Forelimb muscle (tissue), 1 donor: ENCODE results near the gene PSMG3. TPM values are rescaled to one million over a fixed set of nuclear protein-coding genes. Genes with fewer than 3 reads are reported as not detected.

Source experiments
- DNase-seq: peaks from one replicate; pipeline ENCODE4 v3.0.0-alpha.2; 2013; ENCODE audit warnings: low read depth
- polyA plus RNA-seq: library from polyadenylated mRNA; unstranded; fragments of 120-200 nt; gene quantifications from one replicate; pipeline ENCODE4 v1.2.1, GENCODE V29; 2013; ENCODE audit not compliant: insufficient read length

The PSMG3 gene
- polyA plus RNA-seq, 1 donor: 19.2 TPM

- DNase-seq: no peak
Measured at GRCh38 chr7:1545417-1546246, 24.2 kb downstream of the PSMG3 start.

- DNase-seq: no peak
Measured at GRCh38 chr7:1544896-1545416, 24.9 kb downstream of the PSMG3 start.

GRCh38 chr7:1544178-1544895 lies 25.5 kb downstream of the PSMG3 start:
- no peak for DNase-seq

GRCh38 chr7:1543826-1544177 lies 26.0 kb downstream of the PSMG3 start:
- DNase-seq: no peak

GRCh38 chr7:1542841-1543747 lies 26.7 kb downstream of the PSMG3 start:
- no peak for DNase-seq

- DNase-seq: no peak
Measured at GRCh38 chr7:1542329-1542728, 27.5 kb downstream of the PSMG3 start.

- no peak for DNase-seq
Measured at GRCh38 chr7:1541431-1542162, 28.2 kb downstream of the PSMG3 start.

- no peak for DNase-seq
Measured at GRCh38 chr7:1540776-1541271, 29.0 kb downstream of the PSMG3 start.

- no peak for DNase-seq
Measured at GRCh38 chr7:1539882-1540775, 29.7 kb downstream of the PSMG3 start.

GRCh38 chr7:1539181-1539881 lies 30.5 kb downstream of the PSMG3 start:
- no peak for DNase-seq

- no peak for DNase-seq
Measured at GRCh38 chr7:1538544-1539180, 31.2 kb downstream of the PSMG3 start.

GRCh38 chr7:1537535-1538412 lies 32.1 kb downstream of the PSMG3 start:
- DNase-seq: no peak

- peak; percentile 79 for DNase-seq
Measured at GRCh38 chr7:1536743-1537534, 32.9 kb downstream of the PSMG3 start.

- no peak for DNase-seq
Measured at GRCh38 chr7:1536455-1536742, 33.4 kb downstream of the PSMG3 start.

- no peak for DNase-seq
Measured at GRCh38 chr7:1535701-1536454, 34.0 kb downstream of the PSMG3 start.

- no peak for DNase-seq
Measured at GRCh38 chr7:1535100-1535458, 34.8 kb downstream of the PSMG3 start.
